H1 (cell line): ENCODE measurements around the gene KIF26B. TPM values are rescaled to one million over a fixed set of nuclear protein-coding genes. Genes with fewer than 3 reads are reported as not detected.

Experiments
- CTCF ChIA-PET: fragments of 300-600 bp; sonication (Branson Sonifier 250); formaldehyde crosslinking; loops from one replicate; lab custom pipeline; 2021; ENCODE audit not compliant: partially characterized antibody; lab: Charles Lee
- POLR2A ChIA-PET: fragments of 300-600 bp; sonication (Branson Sonifier 250); formaldehyde crosslinking; loops from one replicate; lab custom pipeline; 2021; ENCODE audit warnings: inconsistent platforms; ENCODE audit not compliant: partially characterized antibody; lab: Charles Lee
- DNase-seq, 2 experiments: peaks; one replicate each; pipeline versions ENCODE4 v3.0.0 to v3.0.0-alpha.2; 2010 to 2022; ENCODE audit warnings: low spot score in 2 of 2, low read depth in 1 of 2, mixed read lengths in 1 of 2
- FAIRE-seq: peaks from 2 replicates; lab custom pipeline; 2011; peaks lifted over from hg19 to GRCh38; lab: Jason Lieb, UNC
- H2AFZ ChIP-seq: 2 replicates; pipeline ENCODE4 v1.8.1; 2012; ENCODE audit warnings: low read length, inconsistent platforms
- H2AK5ac ChIP-seq: 2 replicates; pipeline ENCODE4 v1.6.1; 2013; ENCODE audit warnings: low read depth, low read length
- H2BK120ac ChIP-seq: replicated peaks from 2 replicates; pipeline ENCODE3; 2013; ENCODE audit warnings: low read depth, low read length, inconsistent platforms
- H2BK12ac ChIP-seq: 2 replicates; pipeline ENCODE4 v1.6.1; 2013; ENCODE audit warnings: low read depth, low read length
- H2BK15ac ChIP-seq: 2 replicates; pipeline ENCODE4 v1.6.1; 2013; ENCODE audit warnings: low read length
- H2BK20ac ChIP-seq: 2 replicates; pipeline ENCODE4 v1.6.1; 2013; ENCODE audit warnings: low read length
- H2BK5ac ChIP-seq: 2 replicates; pipeline ENCODE4 v1.6.1; 2013; ENCODE audit warnings: low read depth, low read length
- H3K14ac ChIP-seq: 2 replicates; pipeline ENCODE4 v1.6.1; 2013; ENCODE audit warnings: inconsistent platforms; ENCODE audit not compliant: insufficient read length
- H3K18ac ChIP-seq: 2 replicates; pipeline ENCODE4 v1.6.1; 2013; ENCODE audit warnings: low read length; ENCODE audit errors: extremely low read depth
- H3K23ac ChIP-seq: 2 replicates; pipeline ENCODE4 v1.6.1; 2013; ENCODE audit warnings: inconsistent platforms; ENCODE audit not compliant: insufficient read length
- H3K23me2 ChIP-seq: 2 replicates; pipeline ENCODE4 v1.6.1; 2013; ENCODE audit warnings: low read depth, low read length
- H3K27ac ChIP-seq: 2 replicates; pipeline ENCODE4 v1.6.1; 2011; ENCODE audit warnings: low read depth, low read length, inconsistent platforms
- H3K27me3 ChIP-seq, 4 experiments: replicated peaks in 1 of 4; 1 replicate in 1 of 4; 2 replicates in 3 of 4; pipeline versions ENCODE4 v1.6.1 to v1.8.1; 2011 to 2013; ENCODE audit warnings: low read length in 3 of 4, mild to moderate bottlenecking in 3 of 4, inconsistent platforms in 2 of 4, mixed read lengths in 2 of 4, moderate library complexity in 1 of 4; ENCODE audit not compliant: control insufficient read depth in 3 of 4, insufficient read depth in 3 of 4; ENCODE audit errors: extremely low read depth in 1 of 4
- H3K36me3 ChIP-seq, 4 experiments: 2 replicates each; pipeline versions ENCODE4 v1.6.1 to v1.8.1; 2011 to 2013; ENCODE audit warnings: mild to moderate bottlenecking in 4 of 4, low read length in 3 of 4, moderate library complexity in 2 of 4, control low read depth in 1 of 4, inconsistent platforms in 1 of 4; ENCODE audit not compliant: insufficient read depth in 4 of 4, control insufficient read depth in 2 of 4
- H3K4ac ChIP-seq: replicated peaks from 2 replicates; pipeline ENCODE3; 2013; ENCODE audit warnings: low read length, low read depth, mixed read lengths, inconsistent platforms; ENCODE audit not compliant: insufficient read length
- H3K4me1 ChIP-seq, 4 experiments: replicated peaks in 1 of 4; 1 replicate in 1 of 4; 2 replicates in 3 of 4; pipeline versions ENCODE4 v1.6.1 to v1.8.1; 2011 to 2013; ENCODE audit warnings: low read length in 3 of 4, inconsistent platforms in 2 of 4, mixed read lengths in 1 of 4; ENCODE audit not compliant: insufficient read depth in 4 of 4, control insufficient read depth in 3 of 4
- H3K4me2 ChIP-seq, 2 experiments: 2 replicates each; pipeline versions ENCODE4 v1.6.1 to v1.8.1; 2011 to 2013; ENCODE audit warnings: low read depth in 2 of 2, low read length in 2 of 2, control low read depth in 1 of 2, inconsistent platforms in 1 of 2, mild to moderate bottlenecking in 1 of 2; ENCODE audit not compliant: insufficient read depth in 1 of 2
- H3K4me3 ChIP-seq, 4 experiments: fragments of 200-600, 300-600 bp in 1 of 4; sonication (generic), shearing (Covaris generic), sonication (Bioruptor Twin) in 1 of 4; 2 replicates each; pipeline versions ENCODE4 v1.5.1 to v1.8.1; 2011 to 2016; ENCODE audit warnings: low read length in 4 of 4, low read depth in 3 of 4, control low read depth in 2 of 4, inconsistent platforms in 2 of 4, mild to moderate bottlenecking in 2 of 4, mixed read lengths in 1 of 4, moderate library complexity in 1 of 4; ENCODE audit not compliant: insufficient read depth in 2 of 4; ENCODE audit errors: extremely low read depth in 1 of 4
- H3K56ac ChIP-seq: replicated peaks from 2 replicates; pipeline ENCODE3; 2013; ENCODE audit warnings: low read depth, mild to moderate bottlenecking, mixed read lengths, low read length, inconsistent platforms; ENCODE audit not compliant: insufficient read length
- H3K79me1 ChIP-seq: 2 replicates; pipeline ENCODE4 v1.6.1; 2013; ENCODE audit warnings: low read depth, low read length, control low read depth
- H3K79me2 ChIP-seq, 2 experiments: 2 replicates each; pipeline versions ENCODE4 v1.6.1 to v1.8.1; 2012 to 2013; ENCODE audit warnings: low read length in 2 of 2, mild to moderate bottlenecking in 2 of 2, inconsistent platforms in 1 of 2; ENCODE audit not compliant: insufficient read depth in 2 of 2, control insufficient read depth in 1 of 2
- H3K9ac ChIP-seq, 4 experiments: replicated peaks in 1 of 4; 1 replicate in 1 of 4; 2 replicates in 3 of 4; pipeline versions ENCODE4 v1.6.1 to v1.8.1; 2011 to 2013; ENCODE audit warnings: low read depth in 3 of 4, low read length in 3 of 4, control low read depth in 2 of 4, mild to moderate bottlenecking in 2 of 4, moderate library complexity in 2 of 4, inconsistent platforms in 1 of 4; ENCODE audit errors: extremely low read depth in 1 of 4
- H3K9me3 ChIP-seq, 2 experiments: 2 replicates each; pipeline versions ENCODE4 v1.6.1 to v1.8.1; 2012 to 2013; ENCODE audit warnings: mild to moderate bottlenecking in 2 of 2, moderate library complexity in 2 of 2, control low read depth in 1 of 2, inconsistent platforms in 1 of 2, low read depth in 1 of 2, low read length in 1 of 2, mixed read lengths in 1 of 2; ENCODE audit not compliant: insufficient read depth in 2 of 2
- H4K20me1 ChIP-seq, 2 experiments: replicated peaks in 1 of 2; 2 replicates each; pipeline versions ENCODE3 to v1.8.1; 2011 to 2013; ENCODE audit warnings: inconsistent platforms in 2 of 2, low read length in 2 of 2, mild to moderate bottlenecking in 1 of 2; ENCODE audit not compliant: insufficient read depth in 2 of 2, control insufficient read depth in 1 of 2
- H4K5ac ChIP-seq: 2 replicates; pipeline ENCODE4 v1.6.1; 2013; ENCODE audit warnings: low read length, low read depth, mixed read lengths, inconsistent platforms; ENCODE audit not compliant: insufficient read length
- H4K8ac ChIP-seq: 2 replicates; pipeline ENCODE4 v1.8.0; 2013; ENCODE audit warnings: mild to moderate bottlenecking, moderate library complexity, low read length, inconsistent platforms; ENCODE audit not compliant: insufficient read depth; ENCODE audit errors: extremely low read depth
- H4K91ac ChIP-seq: replicated peaks from 2 replicates; pipeline ENCODE3; 2013; ENCODE audit warnings: low read length, mixed read lengths, inconsistent platforms; ENCODE audit not compliant: insufficient read length
- BACH1 ChIP-seq: IDR thresholded peaks from 2 replicates; pipeline ENCODE4 v1.6.1; 2012; ENCODE audit warnings: low read length, improper control_type of control experiment
- HDAC6 ChIP-seq: IDR thresholded peaks from one replicate; pipeline ENCODE4 v1.7.1; 2012; ENCODE audit warnings: low read depth, mild to moderate bottlenecking, inconsistent platforms, low read length, moderate library complexity
- JUN ChIP-seq: IDR thresholded peaks from 2 replicates; pipeline ENCODE4 v1.6.1; 2011; ENCODE audit warnings: low read depth, mild to moderate bottlenecking, improper control_type of control experiment, low read length
- NRF1 ChIP-seq: IDR thresholded peaks from 2 replicates; pipeline ENCODE4 v1.6.1; 2011; ENCODE audit warnings: mild to moderate bottlenecking, low read depth, low read length, improper control_type of control experiment
- POLR2AphosphoS5 ChIP-seq: IDR thresholded peaks from 2 replicates; pipeline ENCODE4 v1.6.1; 2011; ENCODE audit warnings: low read depth, low read length
- SRF ChIP-seq: IDR thresholded peaks from 2 replicates; pipeline ENCODE4 v1.6.1; 2011; ENCODE audit warnings: mild to moderate bottlenecking, low read depth, low read length, moderate library complexity
- WGBS, 2 experiments: shearing (Covaris generic) in 1 of 2; methylation state at CpG; one replicate each; pipeline versions ENCODE4 v1.1.6 to v1.1.7; 2013 to 2015; ENCODE audit warnings: low lambda C conversion rate in 2 of 2, mixed read lengths in 2 of 2, inconsistent platforms in 1 of 2, low coverage in 1 of 2, missing lambda C conversion rate in 1 of 2; ENCODE audit not compliant: insufficient replicate concordance in 2 of 2, insufficient coverage in 1 of 2, insufficient read length in 1 of 2; ENCODE audit errors: extremely low coverage in 1 of 2, missing lambda C conversion rate in 1 of 2; 5-methylcytosine and 5-hydroxymethylcytosine counted together
- polyA plus RNA-seq, 7 experiments: library from polyadenylated mRNA; depleted of rRNA in 3 of 7; stranded (reverse) in 5 of 7; unstranded in 2 of 7; fragments of >200 nt in 5 of 7; fragments of 200-250 nt in 2 of 7; gene quantifications; 1 replicate in 5 of 7; 2 replicates in 1 of 7; 4 replicates in 1 of 7; pipeline versions ENCODE4 v1.2.1 to v1.2.3, GENCODE V29; 2011 to 2013; ENCODE audit warnings: missing spikeins in 2 of 7, mixed read lengths in 2 of 7
- total RNA-seq: library from RNA; stranded (reverse); fragmentation: NEBNext Ultra II Directional; extraction: Animal tissue kit (Norgen Biotek cat#: 25700); gene quantifications from 2 replicates; pipeline ENCODE4 v1.2.1, GENCODE V29; 2021

Gene KIF26B
- total and polyA plus RNA-seq, 2 of the 8 experiments (the other 6 are each of a cell fraction or from before 2014, with no cell fraction given) = 0.06 to 0.28 TPM

- no peak overlapping the region for H2BK15ac ChIP-seq
- no peak overlapping the region for H3K23ac ChIP-seq
- H2AFZ ChIP-seq = no peak overlapping the region
- H2BK12ac ChIP-seq = no peak overlapping the region
- H3K14ac ChIP-seq = no peak overlapping the region
- FAIRE-seq (no peak), DNase-seq (no peak)
- ChIA-PET POLR2A (no interaction called here), CTCF (interaction anchor here (0.6 to 2.1 kb wide), 4 partner anchors 9 to 444 kb away, joined by 3 to 7 read pairs (median 4); no protein-coding TSS in a partner anchor)
- no peak overlapping the region for H4K5ac ChIP-seq
- no peaks in the 10 kb centered on the region for H4K20me1 ChIP-seq
- H3K23me2 ChIP-seq = no peaks in the 10 kb centered on the region
- H2BK120ac ChIP-seq = no peak overlapping the region
- no peak overlapping the region for H2BK20ac ChIP-seq
- H2AK5ac ChIP-seq = no peak overlapping the region
- H3K79me2 ChIP-seq = no peaks in the 10 kb centered on the region
- H3K4me1 ChIP-seq = peaks cover 2 to 8% (median 5%) of the 10 kb centered on the region in 4 experiments; a peak in 6 of 7 replicates
- H3K4me2 ChIP-seq = no peak overlapping the region
- H4K8ac ChIP-seq = no peak overlapping the region
- H3K27ac ChIP-seq = no peak overlapping the region
- no peaks in the 10 kb centered on the region; a peak in 1 of 7 replicates for H3K27me3 ChIP-seq
- no peak overlapping the region for H3K9ac ChIP-seq
- no peaks in the 10 kb centered on the region for H3K9me3 ChIP-seq
- H4K91ac ChIP-seq = no peak overlapping the region
- no peaks in the 10 kb centered on the region for H3K79me1 ChIP-seq
- H3K4ac ChIP-seq = no peak overlapping the region
- H3K56ac ChIP-seq = no peak overlapping the region
- H3K36me3 ChIP-seq = no peaks in the 10 kb centered on the region
- H3K18ac ChIP-seq = no peak overlapping the region
- 84% methylated on average over 3 of the region's 3 CpGs; no CpG with 5 or more reads in 1 of the 2 experiments for WGBS, 2 experiments
- no peak overlapping the region for H3K4me3 ChIP-seq
- no peak overlapping the region for H2BK5ac ChIP-seq
- TF ChIP-seq SRF (no peak), HDAC6 (no peak), POLR2AphosphoS5 (no peak), BACH1 (no peak), JUN (no peak), NRF1 (no peak)
Measured at GRCh38 chr1:245485996-245486395, 331.2 kb downstream of the KIF26B start.
